Mucosa of rectum (tissue), 2 donors: ENCODE data around the gene BTBD9.

Experiments
- H3K27ac ChIP-seq, 2 donors: one replicate each; pipeline ENCODE4 v1.7.0; 2013; ENCODE audit warnings: inconsistent platforms in 2 of 2, low read depth in 2 of 2, low read length in 2 of 2
- H3K27me3 ChIP-seq, 2 donors: one replicate each; pipeline ENCODE4 v1.7.0; 2013; ENCODE audit warnings: low read length in 2 of 2; ENCODE audit not compliant: control insufficient read depth in 2 of 2, insufficient read depth in 2 of 2
- H3K36me3 ChIP-seq, 2 donors: one replicate each; pipeline ENCODE4 v1.7.0; 2013; ENCODE audit warnings: low read length in 2 of 2; ENCODE audit not compliant: control insufficient read depth in 2 of 2, insufficient read depth in 2 of 2
- H3K4me1 ChIP-seq, 2 donors: one replicate each; pipeline ENCODE4 v1.7.0; 2013; ENCODE audit warnings: low read length in 2 of 2, mild to moderate bottlenecking in 1 of 2; ENCODE audit not compliant: control insufficient read depth in 2 of 2, insufficient read depth in 2 of 2
- H3K4me3 ChIP-seq, 2 donors: one replicate each; pipeline ENCODE4 v1.7.0; 2013; ENCODE audit warnings: low read length in 2 of 2
- H3K9ac ChIP-seq, 2 donors: one replicate each; pipeline ENCODE4 v1.7.0; 2013; ENCODE audit warnings: low read length in 2 of 2, low read depth in 1 of 2, mild to moderate bottlenecking in 1 of 2
- H3K9me3 ChIP-seq, 2 donors: one replicate each; pipeline ENCODE4 v1.7.0; 2013; ENCODE audit warnings: low read length in 2 of 2; ENCODE audit not compliant: control insufficient read depth in 2 of 2
- donor health status: healthy.
- donor health status: Normal muscosa, but diverticular disease.

The BTBD9 gene

DNA sequence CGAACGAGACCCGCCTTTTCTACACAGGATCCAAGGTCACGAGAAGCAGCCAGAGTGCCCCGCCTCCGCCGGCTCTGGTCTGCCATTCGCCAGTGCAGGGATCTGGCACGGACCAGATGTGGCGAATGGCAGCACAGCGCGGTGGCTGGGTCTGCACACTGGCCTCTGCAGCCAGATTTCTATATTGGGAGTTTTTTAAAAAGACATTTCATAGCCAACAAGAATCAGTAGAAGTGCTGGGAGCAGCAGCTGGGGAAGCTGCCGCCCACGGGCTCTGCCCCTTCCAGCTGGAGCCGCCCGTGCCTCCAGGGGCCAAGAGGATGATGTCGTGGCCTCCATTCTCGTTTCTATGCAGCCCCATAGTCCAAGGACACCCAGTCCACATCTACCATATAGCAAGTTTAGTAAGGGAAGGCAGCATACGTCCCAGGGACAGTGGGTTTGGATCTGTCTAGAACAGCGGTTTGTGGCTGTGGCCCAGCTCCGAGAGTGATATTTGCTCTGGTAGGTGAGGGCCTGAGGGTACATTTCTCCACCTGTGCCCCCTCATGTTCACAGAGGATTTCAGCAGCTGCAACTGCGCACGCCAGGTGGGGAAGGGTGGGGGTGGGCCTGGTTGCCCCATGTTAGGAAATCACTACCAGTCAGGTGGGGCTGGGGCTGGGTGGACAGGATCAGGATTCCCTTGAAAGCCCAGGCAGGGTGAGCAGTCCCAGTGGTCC lies 486.5 kb downstream of the BTBD9 start:
- H3K27me3 ChIP-seq: no peaks in the 10 kb centered on the region
- H3K9ac ChIP-seq: no peak overlapping the region
- no peak overlapping the region for H3K4me3 ChIP-seq
- peaks cover 4 to 10% of the 10 kb centered on the region in 2 donors for H3K36me3 ChIP-seq
- H3K27ac ChIP-seq: no peak overlapping the region
- no peaks in the 10 kb centered on the region for H3K9me3 ChIP-seq
- no peaks in the 10 kb centered on the region for H3K4me1 ChIP-seq

DNA sequence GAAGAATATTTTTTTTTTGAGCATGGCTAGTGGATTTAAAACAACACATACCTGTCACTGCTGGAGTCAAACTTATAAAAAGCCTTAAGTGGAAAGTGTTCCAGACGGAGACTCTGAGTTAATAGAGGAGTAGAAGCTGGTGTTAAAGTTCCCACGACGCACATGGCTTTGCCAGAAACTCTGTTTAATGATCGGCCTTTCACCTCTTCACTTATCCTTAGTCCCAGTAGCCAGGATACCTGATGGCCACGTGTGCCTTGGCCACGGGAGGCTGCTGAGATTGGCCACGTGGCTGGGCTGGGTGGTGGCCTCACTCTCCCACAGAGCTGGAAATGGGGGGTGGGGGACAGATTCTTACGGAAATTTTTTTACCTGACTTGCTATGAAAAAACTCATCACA lies 487.1 kb downstream of the BTBD9 start:
- H3K36me3 ChIP-seq: peaks cover 4 to 10% of the 10 kb centered on the region in 2 donors
- no peaks in the 10 kb centered on the region for H3K9me3 ChIP-seq
- H3K9ac ChIP-seq: no peak overlapping the region
- H3K4me1 ChIP-seq: no peaks in the 10 kb centered on the region
- no peaks in the 10 kb centered on the region for H3K27me3 ChIP-seq
- H3K4me3 ChIP-seq: no peak overlapping the region
- H3K27ac ChIP-seq: no peak overlapping the region

DNA sequence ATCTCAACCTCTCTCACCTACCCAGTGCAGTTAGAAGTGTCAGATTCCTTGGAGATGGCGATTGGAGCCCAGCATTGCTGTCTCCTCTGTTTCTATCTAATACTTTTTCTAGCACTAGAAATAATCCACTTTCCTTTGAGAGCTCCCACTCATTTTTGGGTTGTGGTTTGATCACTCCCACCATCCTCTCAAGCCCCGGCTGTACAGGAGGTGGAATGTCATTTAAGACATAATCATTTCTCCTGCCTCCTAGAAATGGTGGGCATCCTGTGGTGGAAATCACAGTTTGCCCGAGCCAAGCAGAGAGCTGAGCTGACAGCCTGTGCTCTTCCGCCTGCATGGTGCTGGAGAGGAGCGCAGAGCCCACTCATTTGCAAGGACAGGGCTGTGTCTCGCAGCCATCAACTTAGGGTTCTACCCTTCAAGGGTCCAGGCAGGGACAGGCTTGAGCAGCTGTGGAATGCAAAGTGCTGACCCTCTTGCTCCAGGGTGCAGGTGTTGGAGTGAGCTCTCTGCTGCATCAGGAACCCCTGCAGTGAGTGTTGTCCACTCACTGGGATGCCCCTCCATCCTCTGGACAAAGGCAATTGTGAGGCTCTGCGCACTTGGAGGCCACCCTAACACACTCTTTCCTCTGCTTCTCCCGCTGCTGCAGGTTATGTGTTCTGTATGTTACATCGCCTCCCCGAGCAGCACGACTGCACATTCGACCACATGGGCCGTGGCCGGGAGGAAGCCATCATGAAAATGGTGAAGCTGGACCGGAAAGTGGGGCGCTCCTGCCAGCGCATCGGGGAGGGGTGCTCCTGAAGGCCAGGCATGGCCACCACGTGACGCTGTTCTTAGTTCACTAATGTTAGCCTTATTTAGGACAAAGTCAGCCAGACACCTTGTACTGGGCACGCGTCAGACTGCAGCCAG lies 487.9 kb downstream of the BTBD9 start:
- Histone ChIP-seq H3K9ac (no peak overlapping the region), H3K27ac (no peak overlapping the region), H3K9me3 (no peaks in the 10 kb centered on the region), H3K4me1 (no peaks in the 10 kb centered on the region), H3K4me3 (no peak overlapping the region), H3K27me3 (no peaks in the 10 kb centered on the region), H3K36me3 (peaks cover 4 to 10% of the 10 kb centered on the region in 2 donors)

DNA sequence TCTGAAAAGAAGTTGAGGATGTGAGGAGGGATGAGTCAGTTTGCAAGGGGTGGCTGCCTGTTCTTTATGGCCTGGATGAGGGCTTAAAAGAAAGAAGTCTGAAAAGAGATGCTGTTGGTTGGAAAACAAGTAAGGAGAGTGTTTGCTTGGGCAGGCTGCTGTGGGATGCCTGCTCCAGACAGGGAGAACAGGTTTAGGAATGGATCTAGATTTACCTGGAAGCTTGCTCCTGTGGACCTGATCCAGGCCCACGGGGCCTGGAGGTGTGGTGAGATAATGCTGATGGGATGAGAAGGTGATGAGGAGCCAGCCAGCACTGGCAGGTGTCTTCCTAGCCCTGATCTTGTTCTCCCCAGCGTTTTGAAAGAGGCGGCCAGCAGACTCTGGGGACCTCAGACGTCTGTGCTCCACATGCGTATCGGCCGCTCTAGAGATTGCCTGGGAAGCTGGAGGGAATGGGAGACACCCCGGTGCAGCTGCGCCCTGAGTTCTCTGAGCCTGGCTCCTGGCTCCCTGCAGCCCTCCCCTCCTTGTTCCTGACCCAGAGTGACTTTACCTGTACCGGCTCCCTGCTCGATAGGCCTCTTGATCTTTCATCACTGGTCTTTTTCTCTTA lies 488.9 kb downstream of the BTBD9 start:
- no peak overlapping the region for H3K27ac ChIP-seq
- H3K9ac ChIP-seq: no peak overlapping the region
- peaks cover 10% of the 10 kb centered on the region in 2 donors for H3K36me3 ChIP-seq
- H3K9me3 ChIP-seq: no peaks in the 10 kb centered on the region
- no peaks in the 10 kb centered on the region for H3K27me3 ChIP-seq
- no peaks in the 10 kb centered on the region for H3K4me1 ChIP-seq
- no peak overlapping the region for H3K4me3 ChIP-seq

DNA sequence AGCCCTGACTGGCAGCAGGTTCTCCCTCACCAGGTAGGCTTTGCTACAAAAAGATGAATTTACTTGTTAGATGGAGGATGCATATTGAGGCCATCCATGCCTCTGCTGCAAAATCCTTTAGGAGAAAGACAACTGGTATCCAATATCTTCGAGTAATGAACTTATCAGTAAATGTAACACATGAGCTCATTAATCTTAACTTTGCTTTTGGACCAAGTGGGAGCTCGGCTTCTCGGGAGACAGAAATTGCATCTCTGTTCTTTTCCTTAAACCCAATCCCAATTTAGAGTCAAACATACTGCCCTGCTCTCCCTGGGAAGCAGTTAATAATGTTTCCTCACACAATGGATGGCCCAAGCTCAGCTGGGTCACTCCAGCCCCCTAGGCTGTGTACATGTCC lies 489.7 kb downstream of the BTBD9 start:
- H3K27me3 ChIP-seq: no peaks in the 10 kb centered on the region
- H3K9me3 ChIP-seq: no peaks in the 10 kb centered on the region
- no peak overlapping the region for H3K9ac ChIP-seq
- peaks cover 7 to 13% of the 10 kb centered on the region in 2 donors for H3K36me3 ChIP-seq
- H3K4me1 ChIP-seq: no peaks in the 10 kb centered on the region
- no peak overlapping the region for H3K27ac ChIP-seq
- no peak overlapping the region for H3K4me3 ChIP-seq

DNA sequence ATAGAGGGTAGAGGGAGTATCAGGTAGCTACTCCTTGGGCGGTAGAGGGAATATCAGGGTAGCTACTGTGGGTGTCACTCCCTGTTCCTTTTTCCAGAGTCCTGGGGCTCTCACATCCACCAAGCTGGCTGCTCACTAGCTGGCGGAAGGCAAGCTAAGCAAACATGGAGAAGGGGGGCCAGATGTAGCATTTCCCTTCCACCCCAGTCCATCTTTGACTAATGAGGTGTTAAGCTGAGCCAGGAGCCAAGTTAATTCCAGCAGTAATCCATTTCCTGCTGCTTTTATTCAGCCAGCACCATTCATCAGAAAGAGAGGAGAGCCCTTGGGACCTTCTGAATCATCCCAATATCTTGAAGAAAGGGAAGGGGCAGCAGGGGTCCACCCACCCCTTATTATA lies 490.2 kb downstream of the BTBD9 start:
- H3K4me3 ChIP-seq: no peak overlapping the region
- no peak overlapping the region for H3K27ac ChIP-seq
- no peaks in the 10 kb centered on the region for H3K9me3 ChIP-seq
- no peak overlapping the region for H3K9ac ChIP-seq
- no peaks in the 10 kb centered on the region for H3K4me1 ChIP-seq
- no peaks in the 10 kb centered on the region for H3K27me3 ChIP-seq
- H3K36me3 ChIP-seq: peaks cover 7 to 15% of the 10 kb centered on the region in 2 donors

DNA sequence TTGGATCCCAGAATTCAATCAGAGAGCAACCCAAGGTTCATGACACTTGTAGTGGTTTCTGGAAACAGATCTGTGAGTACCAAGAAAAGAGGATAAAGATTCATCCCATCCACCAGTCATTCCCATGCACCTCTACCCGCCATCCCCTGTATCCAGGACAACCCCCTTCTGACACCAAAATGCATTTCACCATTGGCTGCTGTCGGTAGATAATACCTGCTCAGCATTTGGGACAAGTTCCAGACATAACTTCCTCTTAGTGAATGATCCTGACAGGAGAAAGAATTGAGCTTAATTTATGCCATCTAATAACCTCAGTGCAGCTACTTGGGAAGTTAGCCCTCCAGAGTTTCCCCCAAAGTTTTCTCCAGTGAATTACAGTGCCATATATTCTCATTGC lies 491.1 kb downstream of the BTBD9 start:
- Histone ChIP-seq H3K36me3 (peaks cover 7 to 15% of the 10 kb centered on the region in 2 donors), H3K27ac (no peak overlapping the region), H3K4me1 (no peaks in the 10 kb centered on the region), H3K9me3 (no peaks in the 10 kb centered on the region), H3K9ac (no peak overlapping the region), H3K27me3 (no peaks in the 10 kb centered on the region), H3K4me3 (no peak overlapping the region)

DNA sequence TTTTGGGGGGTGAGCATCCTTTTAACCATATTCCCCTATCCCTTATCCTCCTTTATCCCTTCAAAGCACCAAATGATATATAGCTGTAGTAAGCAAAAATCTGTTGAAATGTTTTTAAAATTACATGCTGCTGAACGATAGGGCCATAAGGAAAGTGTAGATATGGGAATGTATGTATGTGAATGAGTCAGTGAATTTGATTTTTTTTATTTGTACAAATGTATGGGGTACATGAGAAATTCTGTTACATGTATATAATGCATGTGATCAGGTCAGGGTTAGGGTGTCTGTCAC lies 493.0 kb downstream of the BTBD9 start:
- H3K9ac ChIP-seq: no peak overlapping the region
- peaks cover 0 to 15% of the 10 kb centered on the region in 2 donors for H3K36me3 ChIP-seq
- H3K27me3 ChIP-seq: no peaks in the 10 kb centered on the region
- no peak overlapping the region for H3K4me3 ChIP-seq
- no peak overlapping the region for H3K27ac ChIP-seq
- H3K9me3 ChIP-seq: no peaks in the 10 kb centered on the region
- no peaks in the 10 kb centered on the region for H3K4me1 ChIP-seq

DNA sequence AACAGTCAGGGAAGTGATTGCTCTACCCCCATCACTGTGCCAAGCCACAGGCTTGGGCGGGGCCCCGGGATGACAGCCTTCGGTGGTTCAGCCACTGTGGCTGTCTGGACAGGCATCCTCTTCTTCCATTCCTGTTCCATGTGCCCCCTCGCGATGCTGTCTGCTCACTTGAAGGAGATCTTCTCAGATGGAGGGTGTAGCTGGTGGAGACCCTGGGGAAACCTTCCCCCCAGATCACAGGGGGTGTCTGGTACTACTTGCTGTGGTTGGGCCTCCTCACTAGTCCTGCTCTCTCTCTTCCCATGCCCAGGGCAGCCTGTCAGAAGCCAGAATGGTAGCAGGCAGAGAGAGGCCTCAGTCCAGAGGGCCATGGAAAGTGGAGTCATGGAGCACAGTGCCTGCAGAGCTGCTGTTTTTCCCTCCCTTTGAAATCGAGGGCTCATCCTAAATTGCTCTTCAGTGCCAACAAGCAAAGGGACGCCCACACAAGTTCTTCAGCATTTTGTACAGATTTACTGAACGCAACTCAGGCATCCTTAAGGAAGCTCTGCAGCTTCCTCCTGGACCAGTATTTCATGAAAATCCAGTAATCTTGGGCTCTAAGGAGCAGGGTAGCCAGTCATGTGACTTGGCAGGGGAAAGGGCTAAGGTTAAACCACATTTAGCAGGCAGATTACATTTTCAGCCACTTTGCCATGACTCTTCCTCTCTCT lies 493.6 kb downstream of the BTBD9 start:
- no peaks in the 10 kb centered on the region for H3K27me3 ChIP-seq
- H3K9me3 ChIP-seq: no peaks in the 10 kb centered on the region
- no peak overlapping the region for H3K4me3 ChIP-seq
- H3K4me1 ChIP-seq: no peaks in the 10 kb centered on the region
- peaks cover 0 to 15% of the 10 kb centered on the region in 2 donors for H3K36me3 ChIP-seq
- no peak overlapping the region for H3K9ac ChIP-seq
- H3K27ac ChIP-seq: no peak overlapping the region
